ENCODE measurements around the gene PSMD4. TPM values are rescaled to one million over a fixed set of nuclear protein-coding genes. Genes with fewer than 3 reads are reported as not detected.

PSMD4 gene
- polyA plus RNA-seq, 4 donors: 107 to 174 (median 153) TPM

DNA sequence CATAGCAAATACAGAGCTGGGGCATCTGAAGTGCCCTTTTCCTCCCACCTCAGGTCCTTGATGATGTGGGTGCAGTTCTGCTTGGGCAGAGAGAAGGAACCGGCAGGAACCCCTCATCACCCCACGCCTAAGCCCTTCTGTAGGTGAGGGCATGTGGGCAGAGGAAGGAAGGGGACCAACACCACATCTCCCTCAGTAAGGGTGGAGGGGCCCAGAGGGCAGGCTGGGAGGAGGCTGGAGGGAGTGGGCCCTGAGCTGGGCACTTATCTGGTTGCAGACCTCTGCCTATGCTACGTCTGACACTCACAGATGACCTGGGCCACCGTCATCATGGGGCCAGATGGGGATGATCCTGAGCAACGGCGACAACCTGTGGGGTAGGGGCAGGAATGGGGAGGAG is 38.6 kb downstream of the PSMD4 start:
- DNase-seq (ENCODE audit: low read depth in 4 of 4, low spot score in 3 of 4): no peak

DNA sequence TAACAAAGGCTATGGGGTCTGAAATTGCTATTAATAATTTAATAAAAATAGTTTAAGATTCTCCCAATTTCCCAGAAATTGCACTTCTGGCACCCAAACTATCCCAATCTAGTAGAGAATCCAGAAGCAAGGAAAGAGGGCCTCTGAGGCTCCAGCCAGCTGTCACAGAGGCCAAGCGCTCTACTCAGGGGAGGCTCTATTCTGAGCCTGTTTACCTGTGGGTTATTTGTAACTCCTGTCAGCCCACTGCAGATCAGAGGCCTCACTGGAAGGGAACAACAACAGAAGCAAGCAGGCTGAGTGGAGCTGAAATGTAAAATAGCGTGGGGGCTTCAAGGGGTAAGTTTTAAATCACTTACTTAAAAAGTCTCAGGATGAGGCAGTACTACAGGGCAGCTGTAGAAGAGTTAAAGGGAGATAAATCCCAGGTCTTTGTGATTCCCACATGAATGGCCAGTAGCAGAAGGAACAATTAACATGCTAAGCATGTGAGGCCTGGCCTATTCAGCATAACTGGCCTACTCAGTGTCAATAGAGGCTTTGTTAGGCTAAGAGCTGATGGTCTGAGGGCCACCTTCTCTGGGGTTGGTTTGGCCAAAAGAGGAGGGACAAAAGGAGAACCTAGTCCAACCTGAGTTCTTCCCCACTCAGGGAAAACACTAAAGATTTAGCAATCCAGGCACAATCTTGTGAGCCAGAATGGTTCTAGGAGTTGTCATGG is 40.4 kb downstream of the PSMD4 start:
- DNase-seq (ENCODE audit: low read depth in 4 of 4, low spot score in 3 of 4): no peak

DNA sequence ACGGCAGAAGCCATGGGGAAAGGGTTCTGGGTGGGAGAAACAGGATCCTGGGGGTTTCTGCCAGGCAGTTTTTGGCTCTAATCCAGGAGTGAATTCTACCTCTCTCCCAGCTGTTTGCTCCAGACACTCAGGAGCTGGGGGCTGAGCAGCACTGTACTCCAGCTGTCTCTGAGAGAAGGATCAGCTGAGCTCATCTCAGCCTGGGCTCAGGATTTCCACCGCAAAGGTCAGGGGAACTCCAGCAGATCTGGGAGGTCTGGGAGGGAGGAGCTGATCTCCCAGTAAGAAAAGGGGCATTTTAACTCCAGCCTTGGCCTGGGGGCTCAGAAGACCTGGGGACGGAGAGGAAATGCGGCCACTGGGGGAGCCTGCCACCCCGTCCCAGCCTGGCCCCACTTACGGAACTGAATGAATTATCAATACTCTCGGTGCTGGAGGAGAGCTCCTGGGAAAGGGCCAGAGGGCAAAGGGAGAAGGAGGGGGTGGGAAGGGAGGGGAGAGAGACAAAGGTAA is 55.3 kb downstream of the PSMD4 start:
- DNase-seq (ENCODE audit: low read depth in 4 of 4, low spot score in 3 of 4): no peak

DNA sequence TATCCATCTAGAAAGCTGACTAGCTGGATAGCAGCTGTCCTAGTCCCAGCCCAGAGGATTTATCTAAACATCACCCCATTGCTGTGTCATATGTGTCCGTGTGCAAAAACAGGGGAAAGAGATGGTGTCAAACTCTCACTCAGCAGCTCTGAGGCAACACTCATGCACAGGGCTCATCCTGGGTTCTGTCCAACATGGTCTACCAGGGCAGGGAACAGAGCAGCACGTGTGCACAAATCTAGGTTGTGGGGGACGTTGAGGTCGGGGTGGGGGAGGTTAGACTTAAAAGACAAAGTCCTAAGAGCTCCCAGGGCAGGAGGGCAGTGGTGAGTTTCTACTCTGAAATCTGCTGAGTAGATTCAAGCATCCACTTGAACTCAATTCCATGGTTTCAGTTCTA is 56.5 kb downstream of the PSMD4 start:
- no peak for DNase-seq (ENCODE audit: low read depth in 4 of 4, low spot score in 3 of 4)

DNA sequence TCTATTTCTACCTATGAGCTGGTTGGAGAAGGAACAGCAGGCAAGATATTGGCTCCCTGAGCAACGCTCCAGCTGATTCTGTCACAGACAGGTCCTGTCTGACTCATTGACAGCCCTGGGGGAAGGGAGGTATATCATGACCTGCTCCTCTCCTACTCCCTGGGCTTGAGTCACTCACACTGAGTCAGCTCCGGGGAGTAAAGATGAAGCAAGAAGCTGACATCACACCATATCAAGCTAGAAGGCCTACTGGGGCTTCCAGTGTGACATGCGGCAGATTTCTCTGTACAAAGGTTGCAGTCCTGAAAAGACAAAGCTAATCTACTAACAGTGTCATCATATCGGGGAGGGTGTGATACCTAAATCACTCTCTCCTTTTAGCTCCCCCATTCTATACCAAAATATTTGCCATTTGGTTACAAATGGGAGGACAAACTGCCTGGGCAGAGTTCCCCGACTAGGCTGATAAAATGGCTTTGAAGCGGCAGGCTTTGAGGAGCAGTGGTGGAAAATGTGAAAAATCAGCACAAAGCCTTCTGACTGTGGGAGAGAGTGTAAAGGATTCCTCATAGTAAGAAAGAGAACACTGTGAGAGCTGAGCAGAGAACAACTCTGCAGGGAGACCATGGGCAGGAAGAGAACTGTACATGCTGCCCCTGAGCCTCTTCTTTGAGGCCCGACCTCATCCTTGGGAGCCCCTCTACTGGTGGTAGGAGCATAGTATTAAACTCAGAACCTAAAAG is 57.2 kb downstream of the PSMD4 start:
- DNase-seq (ENCODE audit: low read depth in 4 of 4, low spot score in 3 of 4): no peak

DNA sequence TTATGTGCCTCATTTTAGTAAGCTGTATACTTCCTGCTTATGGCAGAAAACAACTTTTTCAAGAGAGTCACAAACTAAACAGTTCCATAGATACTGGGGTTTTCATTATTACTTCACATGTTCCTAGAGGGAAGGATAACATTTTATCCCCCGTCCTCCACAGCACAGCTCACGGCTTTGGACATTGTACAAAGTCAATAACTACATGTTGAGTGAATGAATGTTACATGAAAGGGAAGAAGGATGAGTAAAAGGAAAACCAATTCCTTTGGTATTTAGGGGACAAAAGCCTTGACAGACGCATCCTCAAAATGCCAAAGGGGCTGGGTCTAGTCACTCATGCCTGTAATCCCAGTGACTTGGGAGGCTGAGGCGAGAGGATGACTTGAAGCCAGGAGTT is 57.9 kb downstream of the PSMD4 start:
- DNase-seq (ENCODE audit: low read depth in 4 of 4, low spot score in 3 of 4): no peak

DNA sequence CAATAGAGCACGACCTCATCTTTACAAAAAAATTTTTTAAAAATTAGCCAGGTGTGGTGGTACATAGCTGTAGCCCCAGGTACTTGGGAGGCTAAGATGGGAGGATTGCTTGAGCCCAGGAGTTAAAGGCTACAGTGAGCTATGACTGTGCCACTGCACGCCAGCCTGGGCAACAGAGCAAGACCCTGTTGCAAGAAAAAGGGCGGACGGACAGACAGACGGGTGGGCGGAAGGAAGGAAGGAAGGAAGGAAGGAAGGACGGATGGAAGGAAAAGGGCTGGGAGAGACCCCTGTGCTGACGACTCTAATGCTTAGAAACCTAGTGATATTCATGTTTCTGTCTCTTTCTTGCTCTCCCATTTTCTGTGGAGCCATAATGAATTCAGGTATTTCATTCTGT is 58.3 kb downstream of the PSMD4 start:
- no peak for DNase-seq (ENCODE audit: low read depth in 4 of 4, low spot score in 3 of 4)

DNA sequence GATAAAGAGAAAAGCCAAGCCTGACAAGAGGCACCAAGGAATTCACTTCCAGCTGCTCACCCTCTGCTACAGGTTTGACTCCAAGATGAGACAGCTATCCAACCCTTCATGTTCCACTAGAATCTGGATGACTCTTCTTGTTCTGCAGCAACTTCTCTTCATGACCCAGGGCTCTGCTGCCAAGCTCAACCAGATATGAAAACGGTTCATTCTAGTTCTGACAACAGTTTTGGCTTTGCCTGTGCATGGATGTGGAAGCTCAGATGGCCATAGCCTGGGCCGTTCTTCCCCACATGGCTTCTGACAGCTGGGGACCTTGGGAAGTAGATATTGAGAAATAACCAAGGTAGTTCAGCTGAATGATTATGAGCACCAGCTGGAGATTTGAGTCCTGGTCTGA is 59.0 kb downstream of the PSMD4 start:
- DNase-seq (ENCODE audit: low read depth in 4 of 4, low spot score in 3 of 4): no peak

DNA sequence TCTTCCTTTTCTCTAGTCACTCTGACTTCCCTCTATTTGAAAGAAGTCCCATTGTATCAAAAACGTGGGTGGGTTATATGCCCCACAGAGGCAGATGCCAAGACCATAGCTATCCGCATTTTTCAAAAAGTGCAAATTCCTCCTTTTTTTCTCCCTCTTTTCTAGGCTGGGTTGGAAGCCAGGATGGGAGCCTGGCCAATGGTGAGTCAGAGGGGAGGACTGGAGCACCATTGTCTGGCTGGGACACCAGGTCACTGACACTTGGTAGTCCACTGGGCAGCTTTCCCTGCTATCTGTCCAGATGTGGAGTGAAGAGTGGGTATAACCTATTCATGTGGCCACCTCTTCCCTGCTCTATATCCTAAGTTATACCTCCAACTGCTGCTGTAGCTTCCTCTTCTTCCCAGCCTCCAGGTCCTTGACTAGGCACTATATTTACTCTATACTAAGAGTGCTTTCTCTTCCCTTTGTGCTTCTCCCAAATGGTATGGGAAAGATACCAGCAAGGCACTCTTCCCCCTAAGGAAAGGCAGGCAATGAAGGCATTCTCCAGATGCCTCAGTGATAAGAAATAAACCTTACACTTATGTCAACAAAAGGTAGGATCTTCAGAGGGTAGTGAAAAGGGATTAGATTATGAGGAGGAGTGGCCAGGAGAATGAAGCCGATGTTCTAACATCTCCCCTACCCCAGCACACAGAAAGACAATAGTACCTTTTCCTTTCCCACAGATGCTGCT is 59.8 kb downstream of the PSMD4 start:
- no peak for DNase-seq (ENCODE audit: low read depth in 4 of 4, low spot score in 3 of 4)

DNA sequence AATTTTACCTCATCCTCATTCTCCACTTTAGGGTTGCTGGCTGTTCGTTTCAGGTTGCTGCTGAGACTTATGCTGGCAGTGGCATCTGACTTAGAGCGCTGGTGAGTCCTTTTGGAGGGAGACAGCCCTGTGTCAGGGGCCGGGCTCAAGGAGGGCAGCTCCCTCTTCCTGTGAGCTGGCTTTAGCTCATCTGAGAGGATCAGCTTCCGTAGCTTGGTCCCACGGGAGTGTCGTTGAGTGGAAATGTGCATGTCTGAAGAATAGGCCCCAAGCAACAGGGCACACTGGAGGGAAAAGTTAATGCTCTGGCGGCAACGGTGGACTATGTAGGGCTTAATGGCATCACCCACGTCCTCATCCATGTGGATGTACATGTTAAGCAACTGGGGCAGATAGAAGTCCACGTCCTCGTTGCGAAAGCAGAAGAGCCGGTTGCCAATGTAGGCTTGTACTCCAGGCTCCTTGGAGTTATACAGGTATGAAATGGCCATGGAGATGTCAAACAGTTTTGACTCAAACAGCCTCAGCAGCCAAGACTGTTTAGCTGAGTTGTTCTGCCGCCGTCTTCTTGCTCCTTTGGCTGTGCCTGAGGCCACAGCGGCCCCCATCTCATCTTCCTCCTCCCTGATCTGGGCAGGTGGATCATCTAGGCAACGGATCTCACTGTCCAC is 61.2 kb downstream of the PSMD4 start:
- no peak for DNase-seq (ENCODE audit: low read depth in 4 of 4, low spot score in 3 of 4)

Other genes starting within 250 kb of the PSMD4 start
- 10 to 100 TPM; 35.7 to 54.4 (median 39.1) TPM for gene MINDY1, start 247.8 kb upstream of the PSMD4 start, polyA plus RNA-seq (ENCODE audit: insufficient read length in 4 of 4)
- 10 to 100 TPM; 41.4 to 47.8 (median 46.1) TPM for gene PRUNE1, start 246.3 kb upstream of the PSMD4 start, polyA plus RNA-seq (ENCODE audit: insufficient read length in 4 of 4)
- 1 to 10 TPM in 3 of 4 donors, under 1 TPM in 1; 0.72 to 5.6 (median 2.6) TPM for gene BNIPL, start 218.1 kb upstream of the PSMD4 start, polyA plus RNA-seq (ENCODE audit: insufficient read length in 4 of 4)
- gene C1orf56, start 207.0 kb upstream of the PSMD4 start, polyA plus RNA-seq (ENCODE audit: insufficient read length in 4 of 4): 10 to 100 TPM; 10.3 to 15.1 (median 11.4) TPM
- gene CDC42SE1, start 195.1 kb upstream of the PSMD4 start, polyA plus RNA-seq (ENCODE audit: insufficient read length in 4 of 4): 10 to 100 TPM; 56.4 to 83.9 (median 74.6) TPM
- 10 to 100 TPM; 21.9 to 27.4 (median 24.8) TPM for gene MLLT11, start 194.3 kb upstream of the PSMD4 start, polyA plus RNA-seq (ENCODE audit: insufficient read length in 4 of 4)
- gene GABPB2, start 184.0 kb upstream of the PSMD4 start, polyA plus RNA-seq (ENCODE audit: insufficient read length in 4 of 4): 10 to 100 TPM; 10.4 to 14.1 (median 11.8) TPM
- 10 to 100 TPM; 18.8 to 33.9 (median 29.7) TPM for gene SEMA6C, start 108.1 kb upstream of the PSMD4 start, polyA plus RNA-seq (ENCODE audit: insufficient read length in 4 of 4)
- 1 to 10 TPM in 3 of 4 donors, under 1 TPM in 1; 0.96 to 2.9 (median 1.8) TPM for gene TNFAIP8L2, start 98.1 kb upstream of the PSMD4 start, polyA plus RNA-seq (ENCODE audit: insufficient read length in 4 of 4)
- gene LYSMD1, start 88.8 kb upstream of the PSMD4 start, polyA plus RNA-seq (ENCODE audit: insufficient read length in 4 of 4): 10 to 100 TPM; 17.3 to 18.6 (median 17.7) TPM
- 10 to 100 TPM; 35.2 to 46.8 (median 39.9) TPM for gene SCNM1, start 88.6 kb upstream of the PSMD4 start, polyA plus RNA-seq (ENCODE audit: insufficient read length in 4 of 4)
- gene TMOD4, start 78.8 kb upstream of the PSMD4 start, polyA plus RNA-seq (ENCODE audit: insufficient read length in 4 of 4): 1 to 10 TPM in 3 of 4 donors, under 1 TPM in 1; 0.46 to 2.3 (median 1.7) TPM
- 10 to 100 TPM; 55.5 to 76.1 (median 69.9) TPM for gene VPS72, start 64.5 kb upstream of the PSMD4 start, polyA plus RNA-seq (ENCODE audit: insufficient read length in 4 of 4)
- gene PIP5K1A, start 56.2 kb upstream of the PSMD4 start, polyA plus RNA-seq (ENCODE audit: insufficient read length in 4 of 4): 10 to 100 TPM; 57.6 to 70.2 (median 64.0) TPM
- 10 to 100 TPM; 13.6 to 26.6 (median 21.5) TPM for gene ZNF687, start 27.6 kb downstream of the PSMD4 start, polyA plus RNA-seq (ENCODE audit: insufficient read length in 4 of 4)
- gene PI4KB, start 72.7 kb downstream of the PSMD4 start, polyA plus RNA-seq (ENCODE audit: insufficient read length in 4 of 4): 10 to 100 TPM; 51.5 to 69.7 (median 65.4) TPM
- gene RFX5, start 92.5 kb downstream of the PSMD4 start, polyA plus RNA-seq (ENCODE audit: insufficient read length in 4 of 4): 10 to 100 TPM; 34.6 to 46.9 (median 43.7) TPM
- gene SELENBP1, start 118.0 kb downstream of the PSMD4 start, polyA plus RNA-seq (ENCODE audit: insufficient read length in 4 of 4): 100 to 1,000 TPM in 1 of 4 donors, 10 to 100 TPM in 3; 44.2 to 104 (median 51.2) TPM
- gene PSMB4, start 144.8 kb downstream of the PSMD4 start, polyA plus RNA-seq (ENCODE audit: insufficient read length in 4 of 4): 100 to 1,000 TPM; 192 to 253 (median 246) TPM
- 100 to 1,000 TPM; 104 to 156 (median 113) TPM for gene POGZ, start 204.8 kb downstream of the PSMD4 start, polyA plus RNA-seq (ENCODE audit: insufficient read length in 4 of 4)

Data from left renal pelvis (tissue), 4 donors.